GM12873 (cell line): ENCODE data around the gene FOXP3.

Source experiments
- CTCF ChIP-seq: IDR thresholded peaks from 2 replicates; pipeline ENCODE4 v1.5.1; 2012; ENCODE audit warnings: low read depth, mild to moderate bottlenecking, moderate library complexity, low read length, control low read depth; ENCODE audit not compliant: insufficient read depth; ENCODE audit errors: missing control alignments

The FOXP3 gene

DNA sequence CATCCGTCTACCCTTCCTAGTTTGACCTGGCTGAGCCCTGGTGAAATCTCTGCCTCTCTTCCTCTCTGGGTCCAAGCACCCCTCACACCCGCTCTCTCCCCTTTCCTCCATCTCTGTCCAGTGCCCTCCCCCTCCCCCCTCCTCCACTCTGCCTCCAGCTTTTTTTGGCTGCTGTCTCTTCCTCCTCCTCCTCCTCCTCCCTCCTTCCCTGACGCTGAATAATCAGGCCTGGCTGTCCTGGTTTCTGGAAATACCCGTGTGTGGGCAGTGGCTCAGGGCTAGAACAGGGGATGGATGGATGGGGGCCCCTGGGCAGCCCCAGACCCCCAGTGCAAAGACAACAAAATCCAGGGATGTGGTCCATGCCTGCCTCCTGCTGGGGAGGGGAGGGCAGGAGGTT, 59.8 kb downstream of the FOXP3 start:
- no peak for TF ChIP-seq CTCF

DNA sequence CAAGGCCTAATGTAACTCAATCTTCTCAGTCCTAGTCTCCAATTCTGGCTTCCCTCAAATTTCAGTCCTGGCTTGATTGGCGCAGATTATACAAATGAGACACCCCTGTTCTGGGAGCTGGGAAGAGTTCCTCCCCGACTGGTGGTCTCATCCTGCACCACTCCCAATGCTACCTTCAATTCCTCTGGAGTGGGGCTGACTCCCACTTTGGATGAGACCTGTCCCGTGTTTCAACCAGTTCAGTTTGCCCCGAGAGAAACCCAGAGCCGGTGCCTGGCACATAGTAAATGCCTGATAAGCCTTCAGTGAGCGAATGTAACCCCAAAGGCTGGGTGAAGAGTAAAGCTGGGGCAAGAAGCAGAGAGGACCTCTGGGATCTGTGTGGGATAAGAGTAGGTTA, 60.5 kb downstream of the FOXP3 start:
- no peak for TF ChIP-seq CTCF

- no peak for TF ChIP-seq CTCF
Measured at GRCh38 chrX:49203536-49203935, 61.0 kb downstream of the FOXP3 start.

GRCh38 chrX:49202022-49202421, 62.5 kb downstream of the FOXP3 start:
- no peak for TF ChIP-seq CTCF
